ENCODE data around the gene PLCB1.

- no peak for TF ChIP-seq EZH2 (IDR thresholded peaks at IDR 0.05)
- TF ChIP-seq POLR2AphosphoS5 (IDR thresholded peaks at IDR 0.05; ENCODE audit: borderline replicate concordance, low read depth, low read length): no peak
- TF ChIP-seq FOXP2 (optimal IDR thresholded peaks at IDR 0.05; ENCODE audit: control extremely low read depth, extremely low read length, insufficient read depth): no peak
Measured at GRCh38 chr20:8670893-8671215, 538.8 kb downstream of the PLCB1 start.

All from SK-N-MC (cell line).